Activated CD8-positive, alpha-beta memory T cell treated with anti-CD3 and anti-CD28 coated beads, Interleukin-2, amount 50 U/mL, for 24 hours (primary cell): ENCODE data around the gene SGK2.
"Not testable (repeated sequence)": the region's sequence is repeated elsewhere in the genome, so short reads cannot be mapped to it uniquely, and the experiment has no call there.

Experiments used
- DNase-seq: peaks from one replicate; pipeline ENCODE4 v3.0.0-alpha.2; 2020; ENCODE audit errors: extremely low read depth

Gene SGK2

GRCh38 chr20:43601960-43602359 is 43.1 kb downstream of the SGK2 start:
- DNase-seq, result not testable (repeated sequence)

GRCh38 chr20:43603124-43603523 is 44.3 kb downstream of the SGK2 start:
- no peak for DNase-seq

- no peak for DNase-seq
Observed at GRCh38 chr20:43605715-43606114, 46.9 kb downstream of the SGK2 start.

- not testable (repeated sequence) for DNase-seq
Observed at GRCh38 chr20:43607278-43607677, 48.5 kb downstream of the SGK2 start.

- no peak for DNase-seq
Observed at GRCh38 chr20:43631598-43631997, 72.8 kb downstream of the SGK2 start.
